Putamen (tissue), 1 donor: ENCODE data around the gene SIX6.

Experiments
- DNase-seq: peaks from one replicate; pipeline ENCODE4 v3.0.0-alpha.2; 2016; ENCODE audit warnings: low spot score

Gene SIX6

GRCh38 chr14:60514378-60514740 is 5.4 kb downstream of the SIX6 start:
- DNase-seq, result no peak

GRCh38 chr14:60514741-60515491 is 6.0 kb downstream of the SIX6 start:
- no peak for DNase-seq

GRCh38 chr14:60515511-60516289 is 6.8 kb downstream of the SIX6 start:
- no peak for DNase-seq

- DNase-seq, result no peak
These were observed 23.5 kb downstream of the SIX6 start for GRCh38 chr14:60532442-60532841.

GRCh38 chr14:60537663-60538062 is 28.7 kb downstream of the SIX6 start:
- no peak for DNase-seq

GRCh38 chr14:60544659-60545058 is 35.7 kb downstream of the SIX6 start:
- no peak for DNase-seq

- DNase-seq, result no peak
These were observed 44.9 kb downstream of the SIX6 start for GRCh38 chr14:60553808-60554207.

GRCh38 chr14:60561845-60562746 is 53.1 kb downstream of the SIX6 start:
- DNase-seq, result peak; percentile 41
